Measurements from ENCODE around the gene SLC6A12.

DNA sequence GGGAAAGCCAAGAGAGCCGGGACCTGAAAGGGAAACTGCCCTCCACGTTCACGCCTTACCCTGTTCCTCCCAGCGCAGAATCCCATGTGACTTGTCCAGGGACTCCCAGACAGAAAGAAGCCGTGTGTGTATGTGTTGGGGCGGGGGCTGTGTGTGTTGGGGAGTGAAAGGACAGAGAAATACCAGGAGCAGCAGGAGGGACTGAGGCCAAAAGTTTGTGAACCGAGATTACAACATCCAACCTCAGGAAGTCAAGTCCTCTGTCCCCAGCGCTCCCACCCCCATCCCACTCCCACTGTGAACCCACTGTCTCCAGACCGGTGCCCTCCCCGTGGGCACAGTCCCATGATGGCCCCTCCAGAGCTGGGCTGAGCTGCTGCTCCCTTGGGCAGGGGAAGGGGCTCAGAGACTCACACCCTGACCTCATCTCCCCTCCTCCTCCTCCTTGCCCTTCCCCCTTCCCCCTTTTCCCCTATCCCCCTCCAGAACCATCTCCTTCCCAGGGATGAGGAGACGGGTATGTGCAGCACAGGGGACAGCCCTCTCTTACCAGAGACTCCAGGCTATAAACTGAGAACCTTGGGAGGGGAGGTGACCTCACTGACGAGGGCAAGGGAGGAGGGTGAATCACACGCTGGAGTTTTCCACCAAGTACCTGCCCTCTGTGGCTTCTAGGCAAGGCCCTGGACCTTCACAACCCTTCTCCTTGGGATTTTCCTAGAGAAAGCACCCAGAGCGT is at the start of gene SLC6A12:
- TF ChIP-seq, protein P1, sequence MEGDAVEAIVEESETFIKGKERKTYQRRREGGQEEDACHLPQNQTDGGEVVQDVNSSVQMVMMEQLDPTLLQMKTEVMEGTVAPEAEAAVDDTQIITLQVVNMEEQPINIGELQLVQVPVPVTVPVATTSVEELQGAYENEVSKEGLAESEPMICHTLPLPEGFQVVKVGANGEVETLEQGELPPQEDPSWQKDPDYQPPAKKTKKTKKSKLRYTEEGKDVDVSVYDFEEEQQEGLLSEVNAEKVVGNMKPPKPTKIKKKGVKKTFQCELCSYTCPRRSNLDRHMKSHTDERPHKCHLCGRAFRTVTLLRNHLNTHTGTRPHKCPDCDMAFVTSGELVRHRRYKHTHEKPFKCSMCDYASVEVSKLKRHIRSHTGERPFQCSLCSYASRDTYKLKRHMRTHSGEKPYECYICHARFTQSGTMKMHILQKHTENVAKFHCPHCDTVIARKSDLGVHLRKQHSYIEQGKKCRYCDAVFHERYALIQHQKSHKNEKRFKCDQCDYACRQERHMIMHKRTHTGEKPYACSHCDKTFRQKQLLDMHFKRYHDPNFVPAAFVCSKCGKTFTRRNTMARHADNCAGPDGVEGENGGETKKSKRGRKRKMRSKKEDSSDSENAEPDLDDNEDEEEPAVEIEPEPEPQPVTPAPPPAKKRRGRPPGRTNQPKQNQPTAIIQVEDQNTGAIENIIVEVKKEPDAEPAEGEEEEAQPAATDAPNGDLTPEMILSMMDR (IDR thresholded peaks at IDR 0.05): no peak
- no peak for TF ChIP-seq POLR2A (IDR thresholded peaks at IDR 0.05)

Measured in body of pancreas (tissue), 4 donors.